ENCODE data around the gene FBXO4.

DNA sequence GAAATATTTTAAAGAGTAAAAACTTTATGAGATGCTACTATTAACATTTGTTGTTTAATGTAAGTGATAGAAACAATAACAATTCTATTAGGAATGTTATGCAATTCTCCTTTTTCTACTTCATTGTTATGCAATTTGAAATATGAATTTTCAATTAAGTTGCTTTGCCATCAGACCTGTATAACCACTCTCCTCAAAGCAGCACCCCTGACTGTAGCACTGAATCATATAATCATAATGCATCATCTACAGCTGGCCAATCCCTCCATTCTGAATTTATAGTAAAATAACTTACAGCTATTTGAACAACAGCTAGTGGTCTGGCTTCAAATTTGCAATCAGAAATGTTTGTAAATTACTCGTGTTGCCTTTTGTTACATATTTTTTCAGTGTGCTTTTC lies 29.2 kb downstream of the FBXO4 start:
- TF ChIP-seq, protein P1, sequence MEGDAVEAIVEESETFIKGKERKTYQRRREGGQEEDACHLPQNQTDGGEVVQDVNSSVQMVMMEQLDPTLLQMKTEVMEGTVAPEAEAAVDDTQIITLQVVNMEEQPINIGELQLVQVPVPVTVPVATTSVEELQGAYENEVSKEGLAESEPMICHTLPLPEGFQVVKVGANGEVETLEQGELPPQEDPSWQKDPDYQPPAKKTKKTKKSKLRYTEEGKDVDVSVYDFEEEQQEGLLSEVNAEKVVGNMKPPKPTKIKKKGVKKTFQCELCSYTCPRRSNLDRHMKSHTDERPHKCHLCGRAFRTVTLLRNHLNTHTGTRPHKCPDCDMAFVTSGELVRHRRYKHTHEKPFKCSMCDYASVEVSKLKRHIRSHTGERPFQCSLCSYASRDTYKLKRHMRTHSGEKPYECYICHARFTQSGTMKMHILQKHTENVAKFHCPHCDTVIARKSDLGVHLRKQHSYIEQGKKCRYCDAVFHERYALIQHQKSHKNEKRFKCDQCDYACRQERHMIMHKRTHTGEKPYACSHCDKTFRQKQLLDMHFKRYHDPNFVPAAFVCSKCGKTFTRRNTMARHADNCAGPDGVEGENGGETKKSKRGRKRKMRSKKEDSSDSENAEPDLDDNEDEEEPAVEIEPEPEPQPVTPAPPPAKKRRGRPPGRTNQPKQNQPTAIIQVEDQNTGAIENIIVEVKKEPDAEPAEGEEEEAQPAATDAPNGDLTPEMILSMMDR (IDR thresholded peaks at IDR 0.05; ENCODE audit: low read depth, low read length) = no peak
- TF ChIP-seq EZH2phosphoT487 (IDR thresholded peaks at IDR 0.05; ENCODE audit: low read depth) = no peak
